ENCODE measurements around the gene FDX2. TPM values are rescaled to one million over a fixed set of nuclear protein-coding genes. Genes with fewer than 3 reads are reported as not detected.

Gene FDX2
- total RNA-seq, 1 experiment from 2014 or later: 21.0 TPM

GRCh38 chr19:10292789-10293636 is 22.8 kb downstream of the FDX2 start:
- RAD21 ChIA-PET (ENCODE audit: low non-redundant PET in 1 of 2, low total read pairs in 2 of 2, uncharacterized antibody in 2 of 2, unreplicated experiment in 2 of 2): no interaction called here
- Histone ChIP-seq H3K4me2 (ENCODE audit: low read length) (peak overlapping the region; percentile 100), H3K27ac (ENCODE audit: low read depth, low read length) (peak overlapping the region; percentile 48; the same call in 1 of the 2 replicates), H3K4me3 (replicated peaks in 1 of 2; ENCODE audit: low read depth in 1 of 2, low read length in 2 of 2) (peak overlapping the region in 1 of 2 experiments; percentile 91; a peak in 1 of 4 replicates), H2AFZ (ENCODE audit: low read depth, low read length, poor library complexity, severe bottlenecking) (no peak overlapping the region), H3K9me2 (ENCODE audit: insufficient read depth) (no peaks in the 10 kb centered on the region), H3K36me3 (ENCODE audit: control insufficient read depth in 1 of 2, insufficient read depth in 2 of 2, low read length in 2 of 2) (peaks cover 2 to 23% of the 10 kb centered on the region in 2 experiments; a peak in 2 of 4 replicates), H3K9me3 (ENCODE audit: control insufficient read depth in 1 of 2, insufficient read depth in 1 of 2, low read depth in 1 of 2, low read length in 2 of 2) (no peaks in the 10 kb centered on the region), H4K20me1 (ENCODE audit: insufficient read depth) (no peaks in the 10 kb centered on the region), H3K9ac (ENCODE audit: low read length) (no peak overlapping the region), H3K4me1 (ENCODE audit: control insufficient read depth in 1 of 2, insufficient read depth in 2 of 2, low read length in 2 of 2) (peaks cover 13 to 48% of the 10 kb centered on the region in 2 experiments), H3K79me2 (ENCODE audit: insufficient read depth, low read length) (peaks cover 16% of the 10 kb centered on the region; the same call in 1 of the 2 replicates), H3K27me3 (ENCODE audit: insufficient read depth, low read length) (no peaks in the 10 kb centered on the region)
- ATAC-seq: no peak
- no peak for DNase-seq (ENCODE audit: low read depth, low spot score)
- CTCF ChIA-PET: no interaction called here
- intact Hi-C loops (cut with micrococcal nuclease): no loop called here
- no TSS peak for BruUV-seq (replicated peaks)
- TF ChIP-seq ZNF274 (IDR thresholded peaks at IDR 0.05; ENCODE audit: low read depth, low read length) (no peak), YY1 (IDR thresholded peaks at IDR 0.05; ENCODE audit: extremely low read depth, insufficient replicate concordance, low read depth, low read length) (no peak), SP1 (IDR thresholded peaks at IDR 0.05; ENCODE audit: low read depth) (no peak), ZBTB33 (IDR thresholded peaks at IDR 0.05; ENCODE audit: extremely low read depth, insufficient replicate concordance, low read length) (no peak), EZH2phosphoT487 (IDR thresholded peaks at IDR 0.05; ENCODE audit: borderline replicate concordance) (no peak), ZFX (IDR thresholded peaks at IDR 0.05) (no peak), CEBPB (IDR thresholded peaks at IDR 0.05; ENCODE audit: low read depth) (no peak), ELF1 (IDR thresholded peaks at IDR 0.05; ENCODE audit: borderline replicate concordance, low read depth) (no peak), CTCF (IDR thresholded peaks at IDR 0.05 in 2 of 3, conservative IDR thresholded peaks at IDR 0.05 in 1 of 3; ENCODE audit: borderline replicate concordance in 1 of 3, insufficient read depth in 1 of 3, low read depth in 2 of 3, low read length in 2 of 3) (no peak), CBX3 (IDR thresholded peaks at IDR 0.05; ENCODE audit: low read depth) (no peak), REST (IDR thresholded peaks at IDR 0.05; ENCODE audit: low read depth) (no peak), POLR2A (IDR thresholded peaks at IDR 0.05; ENCODE audit: borderline replicate concordance, extremely low read depth, insufficient read depth, insufficient read length) (no peak), POLR2AphosphoS5 (IDR thresholded peaks at IDR 0.05; ENCODE audit: low read depth, low read length) (no peak), MAX (IDR thresholded peaks at IDR 0.05) (no peak), TCF7L2 (IDR thresholded peaks at IDR 0.05; ENCODE audit: borderline replicate concordance, extremely low read depth, insufficient read depth, insufficient read length) (no peak)
- POLR2A ChIA-PET: no interaction called here
